Measurements from ENCODE around the gene TCEA2.
A peak's percentile ranks its signal among the peaks of the same experiment; 100 is the strongest.

TCEA2 gene

GRCh38 chr20:64067005-64067632 is 4.1 kb downstream of the TCEA2 start:
- no peak for DNase-seq

GRCh38 chr20:64067733-64068307 is 4.8 kb downstream of the TCEA2 start:
- DNase-seq: no peak

- DNase-seq: no peak
Observed at GRCh38 chr20:64068386-64069208, 5.6 kb downstream of the TCEA2 start.

- DNase-seq: no peak
Observed at GRCh38 chr20:64069209-64069613, 6.2 kb downstream of the TCEA2 start.

GRCh38 chr20:64069614-64070243 is 6.7 kb downstream of the TCEA2 start:
- DNase-seq: no peak

- DNase-seq: no peak
Observed at GRCh38 chr20:64070244-64070993, 7.4 kb downstream of the TCEA2 start.

GRCh38 chr20:64071341-64072332 is 8.6 kb downstream of the TCEA2 start:
- no peak for DNase-seq

- DNase-seq: no peak
Observed at GRCh38 chr20:64072498-64073063, 9.6 kb downstream of the TCEA2 start.

- no peak for DNase-seq
Observed at GRCh38 chr20:64073476-64074183, 10.6 kb downstream of the TCEA2 start.

GRCh38 chr20:64074184-64074789 is 11.3 kb downstream of the TCEA2 start:
- no peak for DNase-seq

- DNase-seq: no peak
Observed at GRCh38 chr20:64074963-64075362, 12.0 kb downstream of the TCEA2 start.

- DNase-seq: no peak
Observed at GRCh38 chr20:64075556-64075955, 12.6 kb downstream of the TCEA2 start.

GRCh38 chr20:64076061-64076997 is 13.3 kb downstream of the TCEA2 start:
- DNase-seq: no peak

- no peak for DNase-seq
Observed at GRCh38 chr20:64077094-64077493, 14.1 kb downstream of the TCEA2 start.

GRCh38 chr20:64077541-64077875 is 14.5 kb downstream of the TCEA2 start:
- no peak for DNase-seq

GRCh38 chr20:64077876-64078551 is 15.0 kb downstream of the TCEA2 start:
- no peak for DNase-seq

- DNase-seq: no peak
Observed at GRCh38 chr20:64078934-64079272, 15.9 kb downstream of the TCEA2 start.

- peak; percentile 64 for DNase-seq
Observed at GRCh38 chr20:64079273-64080012, 16.4 kb downstream of the TCEA2 start, which contains the start of gene RGS19. Gene RGS19 (minus strand): TSS chr20:64079518. CDS start chr20:64076886, 2,632 bp downstream.
